Tibial artery (tissue), 4 donors: ENCODE measurements around the gene ECEL1.

Source experiments
- DNase-seq, 2 donors: peaks; one replicate each; pipeline ENCODE4 v3.0.0-alpha.2; 2019
- H3K27ac ChIP-seq, 2 donors: fragments of 200-600 bp; sonication (generic) in 1 of 2; 1 replicate in 1 of 2; 2 replicates in 1 of 2; pipeline ENCODE4 v1.5.1; 2018 to 2019; ENCODE audit warnings: mild to moderate bottlenecking in 1 of 2
- H3K27me3 ChIP-seq, 2 donors: fragments of 200-600 bp; sonication (generic) in 1 of 2; one replicate each; pipeline versions ENCODE4 v1.5.1 to v1.6.0; 2016 to 2019
- H3K36me3 ChIP-seq, 3 donors: fragments of 200-600 bp; sonication (generic) in 2 of 3; one replicate each; pipeline ENCODE4 v1.5.1; 2016 to 2019; ENCODE audit warnings: mild to moderate bottlenecking in 2 of 3
- H3K4me1 ChIP-seq, 4 donors: fragments of 200-600 bp; sonication (generic) in 2 of 4; 1 replicate in 3 of 4; 2 replicates in 1 of 4; pipeline ENCODE4 v1.5.1; 2016 to 2019
- H3K4me3 ChIP-seq, 2 donors: fragments of 200-600 bp; sonication (generic) in 1 of 2; 1 replicate in 1 of 2; 2 replicates in 1 of 2; pipeline ENCODE4 v1.5.1; 2018 to 2019; ENCODE audit warnings: mild to moderate bottlenecking in 2 of 2
- H3K9me3 ChIP-seq, 3 donors: fragments of 200-600 bp; sonication (generic) in 1 of 3; one replicate each; pipeline ENCODE4 v1.5.1; 2016 to 2019
- intact Hi-C: fragments of 100-400 bp; cut with DNase I; formaldehyde crosslinking; loops from one replicate; pipeline ENCODE4 v1.15.0; 2023; ENCODE audit warnings: low total_unique reads
- TF ChIP-seq, protein P1 (sequence below), 2 experiments: fragments of 200-600 bp in 1 of 2; fragments of 450-650 bp in 1 of 2; IDR thresholded peaks; one replicate each; pipeline ENCODE4 v1.5.1; 2017 to 2019; ENCODE audit warnings: antibody characterized with exemption in 2 of 2, mild to moderate bottlenecking in 1 of 2, moderate library complexity in 1 of 2

Gene ECEL1

DNA sequence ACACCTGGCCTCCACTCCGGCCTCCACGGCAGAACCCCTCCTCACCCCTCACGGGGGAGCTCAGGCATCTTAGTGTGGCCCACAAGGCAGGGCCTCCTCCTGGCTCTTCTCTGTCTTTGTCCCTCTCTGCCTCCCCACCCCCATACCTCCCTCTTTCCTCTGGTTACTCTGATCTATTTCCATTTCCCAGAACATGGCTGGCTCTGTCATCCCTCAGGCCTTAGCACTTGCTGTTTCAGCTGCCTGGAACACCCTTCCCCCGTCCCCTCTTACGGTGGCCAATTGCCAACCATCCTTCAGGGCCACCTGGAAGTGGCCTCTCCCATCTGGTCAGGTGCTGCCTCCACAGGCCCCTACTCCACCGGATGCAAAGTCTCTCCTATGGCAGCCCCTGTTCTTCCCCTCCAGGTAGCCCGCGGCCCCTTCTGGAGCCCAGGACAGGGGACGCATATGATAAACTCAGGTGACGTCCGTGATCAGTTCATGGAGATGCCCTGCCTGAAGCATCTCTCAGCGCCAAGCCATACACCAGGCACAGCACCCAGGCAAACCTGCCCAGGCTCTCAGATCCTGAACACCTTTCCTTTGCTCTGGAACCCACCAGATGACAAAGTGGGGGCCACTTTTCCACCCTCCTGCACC lies 3.6 kb upstream of the ECEL1 start:
- TF ChIP-seq, protein P1, sequence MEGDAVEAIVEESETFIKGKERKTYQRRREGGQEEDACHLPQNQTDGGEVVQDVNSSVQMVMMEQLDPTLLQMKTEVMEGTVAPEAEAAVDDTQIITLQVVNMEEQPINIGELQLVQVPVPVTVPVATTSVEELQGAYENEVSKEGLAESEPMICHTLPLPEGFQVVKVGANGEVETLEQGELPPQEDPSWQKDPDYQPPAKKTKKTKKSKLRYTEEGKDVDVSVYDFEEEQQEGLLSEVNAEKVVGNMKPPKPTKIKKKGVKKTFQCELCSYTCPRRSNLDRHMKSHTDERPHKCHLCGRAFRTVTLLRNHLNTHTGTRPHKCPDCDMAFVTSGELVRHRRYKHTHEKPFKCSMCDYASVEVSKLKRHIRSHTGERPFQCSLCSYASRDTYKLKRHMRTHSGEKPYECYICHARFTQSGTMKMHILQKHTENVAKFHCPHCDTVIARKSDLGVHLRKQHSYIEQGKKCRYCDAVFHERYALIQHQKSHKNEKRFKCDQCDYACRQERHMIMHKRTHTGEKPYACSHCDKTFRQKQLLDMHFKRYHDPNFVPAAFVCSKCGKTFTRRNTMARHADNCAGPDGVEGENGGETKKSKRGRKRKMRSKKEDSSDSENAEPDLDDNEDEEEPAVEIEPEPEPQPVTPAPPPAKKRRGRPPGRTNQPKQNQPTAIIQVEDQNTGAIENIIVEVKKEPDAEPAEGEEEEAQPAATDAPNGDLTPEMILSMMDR (IDR thresholded peaks at IDR 0.05), result no peak
- no peaks in the 10 kb centered on the region for H3K9me3 ChIP-seq
- H3K27ac ChIP-seq, result no peak overlapping the region
- peak in 1 of 2 donors; percentile 61 for DNase-seq
- H3K4me1 ChIP-seq, result peaks cover 0 to 16% (median 11%) of the 10 kb centered on the region in 4 donors
- no peak overlapping the region for H3K4me3 ChIP-seq
- intact Hi-C loops, result no loop called here
- H3K27me3 ChIP-seq, result peaks cover 0 to 47% of the 10 kb centered on the region in 2 donors
- H3K36me3 ChIP-seq, result no peaks in the 10 kb centered on the region

DNA sequence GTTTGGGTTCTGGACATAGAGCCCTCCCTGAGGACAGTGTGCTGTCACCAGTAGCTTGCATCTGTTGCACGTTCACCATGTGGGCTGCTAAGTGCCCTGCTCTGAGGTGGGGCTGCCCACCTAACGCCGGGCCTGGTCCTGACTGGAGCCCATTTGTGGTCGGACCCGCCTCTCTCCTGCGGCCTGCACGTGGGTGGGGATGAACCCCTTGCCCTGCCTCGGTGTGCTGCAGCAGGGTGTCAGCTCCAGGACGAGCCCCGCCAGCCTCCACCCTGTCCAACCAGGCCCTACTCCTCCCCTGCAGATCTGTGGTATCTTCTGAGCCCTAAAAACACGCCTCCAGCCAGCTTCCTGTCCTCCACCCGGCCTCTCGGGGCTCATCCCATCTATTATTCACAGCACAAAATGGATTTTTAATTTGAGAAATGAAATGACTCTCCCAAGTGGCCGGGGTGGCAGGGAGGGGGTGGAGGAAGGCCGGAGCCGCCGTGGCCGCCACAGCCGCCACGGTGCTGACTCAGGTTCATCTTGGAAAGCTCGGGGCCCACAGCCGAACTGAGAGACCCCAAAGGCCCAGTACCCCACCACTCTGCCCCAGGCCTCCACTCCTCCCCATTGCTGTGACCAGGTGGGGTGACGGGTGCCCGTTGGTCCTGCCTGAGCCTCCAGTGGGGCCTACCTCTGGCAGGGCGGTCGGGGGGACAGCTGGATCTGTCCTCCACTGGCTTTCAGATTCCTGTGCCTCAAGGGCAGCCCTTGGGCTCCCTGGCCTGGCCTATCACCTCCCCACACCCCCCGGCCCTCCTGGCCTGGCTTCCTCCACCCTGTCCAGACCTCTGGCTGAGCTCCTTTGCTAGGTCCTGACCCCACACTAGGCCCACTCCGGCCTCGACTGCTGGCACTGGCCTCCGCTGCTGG lies 2.8 kb upstream of the ECEL1 start:
- Histone ChIP-seq H3K36me3 (no peaks in the 10 kb centered on the region), H3K27me3 (peaks cover 0 to 54% of the 10 kb centered on the region in 2 donors), H3K4me1 (peaks cover 0 to 21% (median 15%) of the 10 kb centered on the region in 4 donors), H3K4me3 (no peak overlapping the region), H3K9me3 (no peaks in the 10 kb centered on the region), H3K27ac (no peak overlapping the region)
- DNase-seq, result peak in 1 of 2 donors; percentile 59
- TF ChIP-seq, protein P1 (IDR thresholded peaks at IDR 0.05), result no peak
- intact Hi-C loops, result no loop called here

DNA sequence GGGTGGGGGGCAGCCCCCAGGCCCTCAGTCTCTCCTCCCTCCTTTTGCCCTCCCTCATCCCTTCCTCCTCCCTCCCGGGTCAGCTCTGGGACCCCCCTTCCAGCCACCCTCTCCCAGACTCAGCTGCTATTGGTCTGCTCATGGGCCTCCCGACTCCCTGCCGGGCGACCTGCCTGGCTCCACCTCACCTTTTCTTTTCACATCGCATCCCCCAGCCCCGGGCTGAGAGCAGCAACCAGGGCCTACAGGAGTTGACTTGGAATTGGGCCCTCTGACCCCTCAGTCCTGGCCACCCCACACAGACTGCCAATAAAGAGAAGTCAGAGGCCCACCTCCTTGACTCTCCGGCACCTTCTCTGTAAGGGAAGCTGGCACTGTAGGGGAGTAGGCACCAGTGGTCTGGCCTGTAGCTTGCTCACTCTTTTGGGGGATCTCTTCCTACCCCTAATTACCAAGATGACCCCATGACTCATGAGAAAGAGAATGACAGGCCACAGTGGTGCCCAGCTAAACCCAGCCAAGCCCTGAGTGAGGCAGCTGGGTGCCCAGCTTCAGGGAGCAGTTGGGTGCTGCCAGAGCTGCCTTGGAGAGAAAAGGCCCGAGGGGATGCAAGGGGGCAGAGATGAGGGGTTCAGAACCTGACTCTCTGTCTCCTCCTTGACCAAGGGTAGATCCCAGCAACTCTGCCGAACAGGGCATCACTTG lies 2.0 kb upstream of the ECEL1 start:
- Histone ChIP-seq H3K4me1 (peaks cover 0 to 25% (median 15%) of the 10 kb centered on the region in 4 donors), H3K27ac (no peak overlapping the region), H3K36me3 (no peaks in the 10 kb centered on the region), H3K27me3 (peaks cover 0 to 62% of the 10 kb centered on the region in 2 donors), H3K9me3 (no peaks in the 10 kb centered on the region), H3K4me3 (no peak overlapping the region)
- peak in 1 of 2 donors; percentile 53 for DNase-seq
- intact Hi-C loops, result no loop called here
- TF ChIP-seq, protein P1 (IDR thresholded peaks at IDR 0.05), result no peak

DNA sequence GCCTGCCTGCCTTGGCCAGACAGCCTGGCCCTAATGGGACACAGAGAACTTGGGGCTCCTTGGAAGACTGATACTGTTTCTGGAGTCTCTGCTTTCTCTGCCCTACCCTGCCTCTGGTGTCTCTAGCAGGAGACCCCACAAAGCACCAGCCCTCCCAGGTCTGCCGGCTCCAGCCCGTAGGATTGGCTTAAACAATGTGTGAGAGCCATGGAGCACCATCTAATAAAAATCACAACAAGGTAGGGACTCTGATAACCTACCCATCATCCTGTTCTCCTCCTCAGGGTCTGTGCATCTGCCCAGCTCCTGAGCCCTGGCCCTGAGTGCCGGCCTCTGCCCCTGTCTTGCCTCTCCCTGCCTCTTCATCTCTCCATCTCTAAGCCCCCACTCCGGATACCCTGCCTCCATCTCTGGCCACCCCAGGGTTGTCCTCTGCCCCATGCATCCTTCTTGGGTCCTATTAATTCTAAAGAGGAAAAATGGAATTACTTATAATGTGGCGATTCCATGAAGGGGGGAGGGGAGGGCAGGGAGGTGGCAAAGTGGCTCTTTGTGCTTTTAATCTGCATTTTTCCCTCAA lies 1.2 kb upstream of the ECEL1 start:
- peak in 1 of 2 donors; percentile 33 for DNase-seq
- intact Hi-C loops, result no loop called here
- TF ChIP-seq, protein P1 (IDR thresholded peaks at IDR 0.05), result no peak
- Histone ChIP-seq H3K4me1 (peaks cover 0 to 25% (median 15%) of the 10 kb centered on the region in 4 donors), H3K27me3 (peaks cover 0 to 71% of the 10 kb centered on the region in 2 donors), H3K27ac (no peak overlapping the region), H3K36me3 (no peaks in the 10 kb centered on the region), H3K4me3 (no peak overlapping the region), H3K9me3 (no peaks in the 10 kb centered on the region)

DNA sequence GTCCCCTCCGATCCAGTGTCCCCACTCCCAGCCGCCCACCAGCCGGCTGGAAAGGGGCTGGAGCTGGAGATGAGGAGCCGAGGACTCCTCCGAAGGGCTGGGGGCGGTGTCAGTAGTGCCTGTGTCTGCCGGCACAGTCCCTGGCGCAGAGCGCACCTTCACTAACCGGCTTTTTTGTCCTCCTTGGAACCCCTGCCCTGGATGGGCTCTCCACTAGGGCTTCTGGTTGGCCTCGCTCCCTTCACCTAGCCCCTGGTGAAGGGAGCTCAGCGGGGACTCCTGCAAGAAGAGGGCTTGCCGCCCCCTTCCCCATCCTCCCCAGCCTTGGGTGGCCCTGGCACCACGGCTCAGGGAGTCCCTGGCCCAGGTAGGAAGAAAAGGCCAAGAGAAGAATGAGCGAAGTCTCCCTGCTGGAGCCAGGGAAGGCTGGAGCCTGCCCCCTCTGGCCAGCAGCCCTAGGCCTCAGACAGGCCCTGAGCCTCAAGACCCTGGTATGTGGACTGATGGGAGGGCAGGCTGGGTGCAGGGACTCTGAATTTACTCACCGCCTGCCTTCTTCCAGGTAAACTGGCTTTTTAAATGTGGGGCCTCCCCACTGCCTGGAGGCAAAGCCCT lies 570 bp upstream of the ECEL1 start:
- H3K4me1 ChIP-seq, result peaks cover 0 to 25% (median 15%) of the 10 kb centered on the region in 4 donors
- intact Hi-C loops, result no loop called here
- TF ChIP-seq, protein P1 (IDR thresholded peaks at IDR 0.05), result no peak
- H3K36me3 ChIP-seq, result no peaks in the 10 kb centered on the region
- H3K9me3 ChIP-seq, result no peaks in the 10 kb centered on the region
- H3K27ac ChIP-seq, result no peak overlapping the region
- no peak overlapping the region for H3K4me3 ChIP-seq
- no peak for DNase-seq
- H3K27me3 ChIP-seq, result peaks cover 0 to 77% of the 10 kb centered on the region in 2 donors
